HG02852 (cell line): ENCODE data around the gene PHF3.

Experiments used
- ATAC-seq: cut with Tn5 transposase; IDR thresholded peaks from one replicate; pipeline ENCODE4 v1.9.1; 2021; ENCODE audit warnings: mild to moderate bottlenecking, moderate library complexity; ENCODE audit not compliant: unreplicated experiment

PHF3 gene

GRCh38 chr6:63760199-63760598 lies 124.6 kb downstream of the PHF3 start:
- no peak for ATAC-seq

GRCh38 chr6:63764318-63764916 lies 128.8 kb downstream of the PHF3 start:
- ATAC-seq = no peak
